A549 (cell line): Measurements from ENCODE around the gene COPS3. TPM values are rescaled to one million over a fixed set of nuclear protein-coding genes. Genes with fewer than 3 reads are reported as not detected.
A peak's percentile ranks its signal among the peaks of the same experiment; 100 is the strongest.

ENCODE experiments used
- ATAC-seq, 2 experiments: fragments of 200-7000 bp in 1 of 2; fragments of >200 bp in 1 of 2; cut with Nextera tagmentation in 1 of 2; cut with Tn5 transposase in 1 of 2; 3 replicates each; pipeline versions ENCODE4 v1.8.0 to v1.9.1; 2018 to 2020; ENCODE audit warnings: mild to moderate bottlenecking in 1 of 2, moderate library complexity in 1 of 2
- CTCF ChIA-PET: fragments of 300-600 bp; sonication (Branson Sonifier 250); formaldehyde crosslinking; extraction: SDS; loops from one replicate; lab custom pipeline; 2021; ENCODE audit warnings: antibody characterized with exemption, inconsistent platforms; lab: Yijun Ruan, JAX
- POLR2A ChIA-PET: fragments of 350-600 bp; formaldehyde crosslinking; extraction: SDS; loops from one replicate; lab custom pipeline; 2021; ENCODE audit warnings: antibody characterized with exemption, inconsistent platforms; lab: Yijun Ruan, JAX
- DNase-seq, 2 experiments: peaks; one replicate each; pipeline versions ENCODE4 v3.0.0 to v3.0.0-alpha.2; 2011 to 2016; ENCODE audit warnings: low read depth in 1 of 2, low spot score in 1 of 2
- FAIRE-seq: peaks from 2 replicates; lab custom pipeline; 2011; peaks lifted over from hg19 to GRCh38; lab: Jason Lieb, UNC
- H3K27ac ChIP-seq, 2 experiments: fragments of >200 bp; sonication (Bioruptor Twin); formaldehyde crosslinking; 3 replicates each; pipeline ENCODE4 v1.5.1; 2016 to 2017
- H3K4me1 ChIP-seq: fragments of >200 bp; sonication (Bioruptor Twin); formaldehyde crosslinking; 3 replicates; pipeline ENCODE4 v1.6.1; 2016
- H3K4me2 ChIP-seq: fragments of >200 bp; sonication (Bioruptor Twin); formaldehyde crosslinking; 3 replicates; pipeline ENCODE4 v1.6.1; 2016
- H3K4me3 ChIP-seq: fragments of >200 bp; sonication (Bioruptor Twin); formaldehyde crosslinking; 3 replicates; pipeline ENCODE4 v1.5.1; 2016
- H3K9me3 ChIP-seq: fragments of >200 bp; sonication (Bioruptor Twin); formaldehyde crosslinking; 3 replicates; pipeline ENCODE4 v1.6.1; 2016
- ATOH8 ChIP-seq: fragments of 250-450 bp; sonication (Bioruptor Pico); IDR thresholded peaks from 2 replicates; pipeline ENCODE4 v1.5.0; 2020; ENCODE audit warnings: low read depth, mild to moderate bottlenecking, moderate library complexity
- CEBPB ChIP-seq, 2 experiments: fragments of >200 bp in 1 of 2; sonication (Bioruptor Twin) in 1 of 2; formaldehyde crosslinking in 1 of 2; IDR thresholded peaks; 2 replicates each; pipeline ENCODE4 v1.6.1; 2012 to 2016
- CHD4 ChIP-seq: fragments of 200-600 bp; sonication (generic); IDR thresholded peaks from 2 replicates; pipeline ENCODE4 v1.6.1; 2016; ENCODE audit warnings: antibody characterized with exemption, mild to moderate bottlenecking, borderline replicate concordance
- EP300 ChIP-seq, 2 experiments: fragments of >200 bp; sonication (Bioruptor Twin); formaldehyde crosslinking; IDR thresholded peaks; 2 replicates in 1 of 2; 3 replicates in 1 of 2; pipeline ENCODE4 v1.6.1; 2016 to 2017
- HES2 ChIP-seq: fragments of >200 bp; sonication (Bioruptor Twin); formaldehyde crosslinking; IDR thresholded peaks from 2 replicates; pipeline ENCODE4 v1.6.1; 2016
- HMGXB4 ChIP-seq: fragments of 250-450 bp; sonication (Bioruptor Pico); IDR thresholded peaks from 2 replicates; pipeline ENCODE4 v1.5.0; 2021; ENCODE audit warnings: mild to moderate bottlenecking, moderate library complexity, borderline replicate concordance
- HOXA7 ChIP-seq: fragments of 250-450 bp; sonication (Bioruptor Pico); IDR thresholded peaks from 2 replicates; pipeline ENCODE4 v1.5.0; 2020; ENCODE audit warnings: mild to moderate bottlenecking, moderate library complexity
- RAD21 ChIP-seq, 2 experiments: fragments of >200 bp in 1 of 2; sonication (Bioruptor Twin) in 1 of 2; formaldehyde crosslinking in 1 of 2; IDR thresholded peaks in 1 of 2; conservative IDR thresholded peaks in 1 of 2; 2 replicates in 1 of 2; 3 replicates in 1 of 2; pipeline ENCODE4 v1.6.1; 2012 to 2018; ENCODE audit warnings: inconsistent platforms in 1 of 2
- RCOR1 ChIP-seq: fragments of 150-350 bp; IDR thresholded peaks from 2 replicates; pipeline ENCODE4 v1.6.1; 2014; ENCODE audit warnings: antibody characterized with exemption, low read length, low read depth
- SMC3 ChIP-seq: fragments of >200 bp; sonication (Bioruptor Twin); formaldehyde crosslinking; IDR thresholded peaks from 3 replicates; pipeline ENCODE4 v1.6.1; 2018; ENCODE audit warnings: inconsistent platforms
- TFCP2L1 ChIP-seq: fragments of 250-450 bp; sonication (Bioruptor Pico); IDR thresholded peaks from 2 replicates; pipeline ENCODE4 v1.5.0; 2021; ENCODE audit warnings: mild to moderate bottlenecking
- USF2 ChIP-seq: fragments of 450-650 bp; IDR thresholded peaks from 2 replicates; pipeline ENCODE4 v1.6.1; 2014; ENCODE audit warnings: antibody characterized with exemption
- whole genome bisulfite sequencing: methylation state at CpG from one replicate; pipeline ENCODE4 v1.1.6; 2017; ENCODE audit errors: missing lambda C conversion rate; 5-methylcytosine and 5-hydroxymethylcytosine counted together
- polyA plus RNA-seq, 4 experiments: library from polyadenylated mRNA; depleted of rRNA in 3 of 4; stranded (reverse); fragments of >200 nt; fragmentation: RNase III in 1 of 4; extraction: RNeasy Plus Mini Kit Qiagen cat#74134 plus additional on column Dnase treatment in 1 of 4; gene quantifications; 2 replicates in 3 of 4; 3 replicates in 1 of 4; pipeline ENCODE4 v1.2.3, GENCODE V29; 2011 to 2017

Gene COPS3
- polyA plus RNA-seq, 2 of the 4 experiments (the other 2 are of a cell fraction): 149 to 204 TPM

GRCh38 chr17:17320911-17321220, 39.8 kb upstream of the COPS3 start:
- TF ChIP-seq HMGXB4 (CRISPR knock-in tag) (no peak), ATOH8 (CRISPR knock-in tag) (no peak), EP300 (IDR thresholded peaks at IDR 0.05) (no peak), CEBPB (IDR thresholded peaks at IDR 0.05) (no peak)
- Histone ChIP-seq H3K4me1 (no peaks in the 10 kb centered on the region), H3K4me3 (no peak overlapping the region), H3K9me3 (no peaks in the 10 kb centered on the region), H3K4me2 (no peak overlapping the region), H3K27ac (no peak overlapping the region)
- CTCF ChIA-PET: interaction anchor here (0.7 to 2.1 kb wide), 2 partner anchors 33 to 251 kb away, joined by 4 to 5 read pairs; no protein-coding TSS in a partner anchor
- FAIRE-seq (no peak), DNase-seq (no peak), ATAC-seq (no peak)
- 84% methylated on average over 10 of the region's 10 CpGs for WGBS
- POLR2A ChIA-PET: no interaction called here

GRCh38 chr17:17320188-17320910, 39.3 kb upstream of the COPS3 start:
- Histone ChIP-seq H3K4me1 (no peaks in the 10 kb centered on the region), H3K4me3 (no peak overlapping the region), H3K4me2 (no peak overlapping the region), H3K9me3 (no peaks in the 10 kb centered on the region), H3K27ac (no peak overlapping the region)
- ChIA-PET CTCF (interaction anchor here (0.7 to 2.1 kb wide), 3 partner anchors 34 to 329 kb away, joined by 3 to 5 read pairs (median 4); no protein-coding TSS in a partner anchor), POLR2A (no interaction called here)
- 81% methylated on average over 16 of the region's 16 CpGs for WGBS
- FAIRE-seq (no peak), ATAC-seq (no peak), DNase-seq (no peak)
- TF ChIP-seq RCOR1: no peak
- TF ChIP-seq CHD4: no peak
- no peak for TF ChIP-seq USF2
- no peak for TF ChIP-seq RAD21 (conservative IDR thresholded peaks at IDR 0.05 in 1 of 2, IDR thresholded peaks at IDR 0.05 in 1 of 2)

- ATAC-seq (no peak), FAIRE-seq (peak; percentile 49), DNase-seq (no peak)
- TF ChIP-seq HES2 (no peak), HOXA7 (CRISPR knock-in tag) (no peak), SMC3 (no peak), TFCP2L1 (CRISPR knock-in tag) (no peak)
- ChIA-PET CTCF (interaction anchor here (0.7 to 4.4 kb wide), 6 partner anchors 9 to 315 kb away, joined by 3 to 16 read pairs (median 5); no protein-coding TSS in a partner anchor), POLR2A (no interaction called here)
- no peaks in the 10 kb centered on the region for H3K4me1 ChIP-seq
- no peak overlapping the region for H3K27ac ChIP-seq
- no peak overlapping the region for H3K4me2 ChIP-seq
- no peak overlapping the region for H3K4me3 ChIP-seq
- H3K9me3 ChIP-seq: no peaks in the 10 kb centered on the region
- WGBS: 89% methylated on average over 6 of the region's 6 CpGs
Measured at GRCh38 chr17:17315142-17315821, 34.2 kb upstream of the COPS3 start.
